Stimulated activated CD8-positive, alpha-beta memory T cell treated with anti-CD3 and anti-CD28 coated beads, Interleukin-15, amount 100 ng/mL, for 4 hours (primary cell): Measurements from ENCODE around the gene TSKU.
"Not testable (repeated sequence)": the region's sequence is repeated elsewhere in the genome, so short reads cannot be mapped to it uniquely, and the experiment has no call there.

ENCODE experiments used
- DNase-seq, 2 donors: peaks; one replicate each; pipeline ENCODE4 v3.0.0-alpha.2; 2020; ENCODE audit warnings: low read depth in 2 of 2

Gene TSKU

GRCh38 chr11:76824980-76825725 is 42.0 kb downstream of the TSKU start:
- no peak for DNase-seq

DNA sequence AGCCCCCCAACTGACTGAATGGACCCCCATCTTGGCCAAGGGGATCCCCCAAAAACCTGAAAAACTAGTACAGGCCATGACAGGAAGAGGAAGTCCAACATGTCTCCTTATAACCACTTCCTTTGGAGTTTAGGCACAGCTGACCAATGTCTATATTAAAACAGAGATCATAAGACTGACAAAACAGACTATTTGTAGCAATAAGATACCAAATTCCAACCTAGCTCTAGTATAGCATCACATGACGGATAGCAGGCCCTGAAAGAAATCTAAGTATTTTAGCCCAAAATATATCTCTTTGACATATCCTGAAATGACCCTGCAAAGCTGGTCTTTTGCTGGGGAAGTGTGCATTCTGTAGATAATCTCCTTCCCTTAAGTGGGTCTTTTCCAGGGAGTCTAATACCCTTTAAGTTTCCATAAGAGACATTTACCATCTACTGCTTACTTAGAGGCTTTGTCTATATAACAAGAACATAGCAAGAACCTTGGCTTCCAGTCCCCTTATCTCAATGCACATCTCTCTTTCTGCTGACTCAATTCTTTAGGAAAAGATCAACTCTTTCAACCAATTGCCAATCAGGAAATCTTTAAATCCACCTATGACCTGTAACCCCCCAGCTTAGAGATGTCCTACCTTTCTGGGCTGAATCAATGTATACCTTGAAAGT is 42.7 kb downstream of the TSKU start:
- DNase-seq, result no peak

DNA sequence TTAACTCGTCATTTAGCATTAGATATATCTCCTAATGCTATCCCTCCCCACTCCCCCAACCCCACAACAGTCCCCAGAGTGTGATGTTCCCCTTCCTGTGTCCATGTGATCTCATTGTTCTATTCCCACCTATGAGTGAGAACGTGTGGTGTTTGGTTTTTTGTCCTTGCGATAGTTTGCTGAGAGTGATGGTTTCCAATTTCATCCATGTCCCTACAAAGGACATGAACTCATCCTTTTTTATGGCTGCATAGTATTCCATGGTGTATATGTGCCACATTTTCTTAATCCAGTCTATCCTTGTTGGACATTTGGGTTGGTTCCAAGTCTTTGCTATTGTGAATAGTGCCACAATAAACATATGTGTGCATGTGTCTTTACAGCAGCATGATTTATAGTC is 43.4 kb downstream of the TSKU start:
- not testable (repeated sequence) for DNase-seq

DNA sequence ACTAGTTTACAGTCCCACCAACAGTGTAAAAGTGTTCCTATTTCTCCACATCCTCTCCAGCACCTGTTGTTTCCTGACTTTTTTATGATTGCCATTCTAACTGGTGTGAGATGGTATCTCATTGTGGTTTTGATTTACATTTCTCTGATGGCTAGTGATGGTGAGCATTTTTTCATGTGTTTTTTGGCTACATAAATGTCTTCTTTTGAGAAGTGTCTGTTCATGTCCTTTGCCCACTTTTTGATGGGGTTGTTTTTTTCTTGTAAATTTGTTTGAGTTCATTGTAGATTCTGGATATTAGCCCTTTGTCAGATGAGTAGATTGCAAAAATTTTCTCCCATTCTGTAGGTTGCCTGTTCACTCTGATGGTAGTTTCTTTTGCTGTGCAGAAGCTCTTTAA is 43.8 kb downstream of the TSKU start:
- not testable (repeated sequence) for DNase-seq

- no peak for DNase-seq
These were observed 47.6 kb downstream of the TSKU start for GRCh38 chr11:76830639-76831327.

GRCh38 chr11:76831686-76832310 is 48.6 kb downstream of the TSKU start:
- DNase-seq, result no peak

GRCh38 chr11:76832361-76832760 is 49.2 kb downstream of the TSKU start:
- no peak for DNase-seq

DNA sequence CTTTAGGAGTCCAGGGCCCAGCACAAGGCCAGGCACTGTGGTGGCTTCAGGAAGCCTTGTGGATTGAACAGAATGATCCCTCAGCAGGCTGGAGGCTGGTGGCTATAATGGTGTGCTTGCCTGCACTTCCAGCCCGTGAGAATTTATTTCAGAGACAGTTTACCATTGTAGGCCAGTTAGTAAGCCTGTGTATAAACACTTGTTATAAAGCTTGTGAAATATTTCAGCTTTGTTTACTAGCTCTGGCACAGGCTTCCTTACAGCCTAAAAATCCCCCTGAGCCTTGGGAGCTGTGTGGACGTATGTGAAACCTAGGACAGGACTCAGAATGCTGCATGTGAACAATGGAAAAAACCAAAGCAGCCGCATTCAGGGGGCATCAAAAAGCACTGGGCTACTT is 51.0 kb downstream of the TSKU start:
- DNase-seq, result no peak

DNA sequence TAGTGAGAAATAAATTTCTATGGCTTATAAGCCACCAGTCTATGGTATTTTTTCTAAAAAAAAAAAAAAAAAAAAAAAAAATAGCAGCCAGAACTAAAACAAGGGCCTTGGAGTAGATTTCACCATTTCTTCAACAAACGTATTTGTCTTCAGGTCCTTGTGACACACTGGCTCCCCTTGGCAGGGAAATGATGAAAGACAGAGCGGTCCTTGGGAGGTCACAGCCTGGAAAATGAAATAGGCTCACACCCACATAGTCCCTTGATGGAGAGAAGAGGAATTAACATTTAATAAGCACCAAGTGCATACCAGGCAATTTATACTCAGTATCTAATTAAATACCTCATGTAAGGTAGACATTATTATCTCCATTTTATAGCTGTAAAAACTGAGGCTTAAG is 51.9 kb downstream of the TSKU start:
- DNase-seq, result no peak

DNA sequence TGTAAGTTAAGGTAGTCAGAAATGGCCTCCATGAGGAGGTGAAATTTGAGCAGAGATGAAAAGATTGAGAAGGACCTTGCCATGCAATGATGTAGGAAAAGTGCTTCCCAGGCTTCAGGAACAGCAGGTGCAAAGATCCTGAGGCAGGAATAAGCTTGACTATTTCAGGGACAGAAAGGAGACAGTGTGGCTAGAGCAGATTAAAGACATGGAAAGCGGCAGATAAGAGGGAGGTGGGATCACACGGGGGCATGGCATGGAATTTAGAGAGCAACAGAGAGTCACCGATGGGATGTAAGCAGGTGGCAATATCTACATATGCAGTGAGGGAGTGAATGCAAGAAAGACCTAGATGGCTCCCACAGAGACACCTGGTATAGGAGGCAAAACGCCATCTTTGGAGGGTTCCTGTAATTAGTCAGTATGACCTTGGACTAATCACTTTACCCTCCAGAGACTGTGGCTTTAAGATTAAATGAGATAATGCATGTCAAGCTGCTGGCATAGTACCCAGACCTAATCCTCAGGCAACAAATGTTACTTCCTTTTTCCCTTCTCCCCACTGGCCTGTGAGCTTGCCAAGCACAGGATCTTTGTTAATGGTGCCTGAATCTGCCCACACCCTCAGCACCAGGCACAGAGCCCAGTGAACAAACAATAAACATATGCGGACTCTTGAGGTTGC is 52.9 kb downstream of the TSKU start:
- DNase-seq, result no peak

- no peak for DNase-seq
These were observed 53.6 kb downstream of the TSKU start for GRCh38 chr11:76836613-76837291.

- DNase-seq, result no peak
These were observed 54.8 kb downstream of the TSKU start for GRCh38 chr11:76837696-76838677.

DNA sequence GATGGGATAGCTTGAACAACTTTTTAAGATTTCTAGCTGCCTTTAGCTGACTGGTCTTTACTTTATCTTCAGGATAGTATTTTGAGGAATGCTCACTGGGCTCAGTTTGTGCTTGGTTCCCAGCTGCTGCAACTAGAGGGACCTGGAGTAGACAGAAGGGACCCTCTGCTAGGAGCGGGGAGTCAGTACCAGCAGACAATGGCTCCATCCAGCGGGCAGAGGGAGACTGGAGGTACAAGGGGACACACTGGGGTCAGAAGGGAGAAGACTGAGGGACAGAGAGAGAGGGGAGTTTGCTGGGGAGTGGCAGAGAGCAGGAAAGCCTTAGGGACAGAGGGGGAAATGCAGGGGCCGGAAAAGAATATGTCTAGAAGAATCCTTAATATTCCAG is 55.5 kb downstream of the TSKU start:
- DNase-seq, result no peak

- DNase-seq, result no peak
These were observed 56.2 kb downstream of the TSKU start for GRCh38 chr11:76839311-76839710.

DNA sequence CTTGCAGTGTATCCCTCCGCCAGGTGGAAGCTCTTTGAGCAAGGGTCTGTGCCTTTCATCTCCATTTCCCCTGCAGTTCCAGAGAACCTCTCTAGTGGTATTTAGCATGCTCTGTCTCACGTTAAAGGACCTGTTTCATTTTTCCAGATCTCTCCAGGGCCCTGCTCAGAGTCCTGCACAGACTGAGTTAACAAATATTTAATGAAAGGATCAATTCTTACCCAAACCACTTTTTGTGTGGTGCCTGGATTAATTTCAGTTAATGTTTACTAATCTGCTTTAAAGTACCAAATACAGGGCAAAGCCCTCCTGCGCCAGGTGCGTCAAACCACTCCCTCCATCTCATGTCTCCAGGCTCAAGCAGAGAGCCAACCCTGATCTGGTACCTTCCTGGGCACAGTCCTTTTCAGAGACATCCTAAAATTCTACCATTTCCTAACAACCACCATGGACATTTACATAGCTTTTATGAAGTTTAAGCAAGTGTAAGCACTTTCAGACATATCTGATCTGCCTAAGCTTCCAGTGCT is 58.8 kb downstream of the TSKU start:
- no peak for DNase-seq

DNA sequence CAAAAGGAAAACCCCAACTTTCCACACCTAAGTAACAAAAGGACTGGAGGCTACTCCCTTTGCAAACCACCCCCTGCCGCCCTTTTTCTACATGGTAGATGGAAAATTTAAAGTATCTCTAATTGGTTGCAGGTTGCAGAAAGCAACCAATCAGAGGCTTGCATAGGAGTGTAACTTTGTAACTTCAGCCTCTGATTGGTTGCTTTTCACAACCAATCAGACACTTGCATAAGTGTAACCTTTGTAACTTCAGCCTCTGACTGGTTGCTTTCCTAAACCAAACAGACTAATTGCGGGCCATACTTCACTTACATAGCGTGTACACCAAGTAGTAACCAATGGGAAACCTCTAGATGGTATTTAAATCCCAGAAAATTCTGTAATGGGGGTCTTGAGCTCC is 60.8 kb downstream of the TSKU start:
- DNase-seq, result no peak

DNA sequence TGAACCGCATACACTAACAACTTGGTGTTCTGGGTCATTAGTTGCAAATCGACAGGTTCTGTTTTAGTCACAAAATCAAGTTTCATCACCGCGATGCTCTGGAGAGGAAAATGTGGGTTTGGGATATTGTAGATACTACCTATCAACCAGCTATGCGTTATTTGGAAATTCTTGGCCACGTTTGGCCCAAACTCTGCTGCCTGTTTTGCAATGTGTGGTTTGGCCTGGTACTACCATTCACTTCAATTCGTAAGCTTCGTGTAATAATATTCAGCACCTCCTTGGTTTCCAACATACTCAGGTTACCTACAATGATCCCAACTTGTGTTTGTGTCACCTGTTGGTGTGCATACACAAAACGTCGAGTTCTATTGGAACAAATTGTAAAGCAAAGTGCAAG is 61.4 kb downstream of the TSKU start:
- DNase-seq, result no peak

DNA sequence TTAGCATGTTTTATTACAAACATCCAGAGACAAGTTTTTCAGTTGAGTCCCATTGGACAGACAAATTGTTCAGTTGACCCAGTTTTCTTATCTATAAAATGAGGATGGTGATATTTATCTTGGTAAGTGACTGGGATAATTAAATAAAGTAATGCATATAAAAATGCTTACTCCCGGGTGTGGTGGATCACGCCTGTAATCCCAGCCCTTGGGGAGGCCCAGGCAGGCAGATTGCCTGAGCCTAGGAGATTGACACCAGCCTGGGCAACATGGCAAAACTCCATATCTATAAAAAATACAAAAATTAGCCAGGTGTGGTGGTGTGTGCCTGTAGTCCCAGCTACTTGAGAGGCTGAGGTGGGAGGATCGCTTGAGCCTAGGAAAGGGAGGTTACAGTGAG is 61.9 kb downstream of the TSKU start:
- no peak for DNase-seq

GRCh38 chr11:76846441-76846840 is 63.3 kb downstream of the TSKU start:
- DNase-seq, result no peak
